CD4-positive, alpha-beta T cell treated with Interferon gamma for 1 hour (primary cell): Measurements from ENCODE around the gene GALNT12.

Experiments used
- DNase-seq: peaks from one replicate; pipeline ENCODE4 v3.0.0-alpha.2; 2020

GALNT12 gene

GRCh38 chr9:98834386-98834785, 26.9 kb downstream of the GALNT12 start:
- no peak for DNase-seq

- DNase-seq: no peak
Observed at GRCh38 chr9:98836206-98836605, 28.7 kb downstream of the GALNT12 start.

DNA sequence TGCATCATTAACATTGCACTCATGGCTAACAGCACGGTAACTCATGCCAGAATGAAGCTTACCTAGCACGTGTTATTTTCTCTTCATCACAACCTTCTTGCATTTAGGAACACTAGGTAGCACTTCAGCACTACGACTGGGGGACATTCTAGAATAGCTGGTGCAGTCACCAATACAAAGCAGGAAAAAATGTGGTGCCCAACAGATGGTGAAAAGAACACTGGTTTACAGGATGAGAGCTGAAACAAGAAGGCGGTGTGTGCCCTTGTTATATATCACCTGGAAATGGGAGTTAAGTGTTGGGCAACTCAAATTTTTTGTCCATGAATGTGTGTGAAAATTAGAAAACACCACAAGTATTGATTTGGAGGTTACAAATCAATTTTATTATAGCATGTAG, 30.0 kb downstream of the GALNT12 start:
- no peak for DNase-seq

DNA sequence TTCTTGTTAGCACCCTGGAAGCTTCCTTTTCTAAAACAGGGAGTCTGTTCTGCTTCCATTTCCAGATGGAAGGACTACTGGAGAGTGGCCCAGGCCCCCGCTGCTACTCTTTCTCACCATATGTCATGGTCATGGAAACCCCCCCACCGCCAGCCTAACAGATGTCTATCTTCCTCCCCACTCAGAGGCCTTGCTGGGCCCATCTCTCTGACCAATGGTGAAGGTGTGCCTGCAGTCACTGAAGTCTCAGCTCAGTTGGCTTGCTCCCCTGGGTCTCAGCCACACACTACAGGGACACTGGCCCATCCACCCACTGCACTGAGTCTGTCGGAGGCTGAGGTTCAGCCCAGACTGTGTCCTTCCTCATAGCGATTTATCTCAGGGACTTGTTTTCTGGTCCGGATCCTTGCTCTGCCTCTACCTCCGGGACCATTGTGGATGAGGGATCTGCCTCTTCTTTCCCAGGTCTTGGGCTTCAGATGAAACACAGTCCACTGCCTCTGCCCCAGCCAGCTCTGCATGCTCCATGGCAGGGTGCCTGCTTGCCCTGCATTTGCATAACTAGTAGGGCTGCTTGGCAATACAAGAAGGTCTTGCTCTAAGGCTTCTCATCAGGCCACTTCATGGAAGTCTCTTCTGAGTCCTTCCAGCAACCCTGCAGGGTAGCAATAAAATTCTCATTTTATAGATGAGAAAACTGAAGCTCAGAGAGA, 30.8 kb downstream of the GALNT12 start:
- no peak for DNase-seq

- DNase-seq: no peak
Observed at GRCh38 chr9:98838868-98839565, 31.5 kb downstream of the GALNT12 start.

DNA sequence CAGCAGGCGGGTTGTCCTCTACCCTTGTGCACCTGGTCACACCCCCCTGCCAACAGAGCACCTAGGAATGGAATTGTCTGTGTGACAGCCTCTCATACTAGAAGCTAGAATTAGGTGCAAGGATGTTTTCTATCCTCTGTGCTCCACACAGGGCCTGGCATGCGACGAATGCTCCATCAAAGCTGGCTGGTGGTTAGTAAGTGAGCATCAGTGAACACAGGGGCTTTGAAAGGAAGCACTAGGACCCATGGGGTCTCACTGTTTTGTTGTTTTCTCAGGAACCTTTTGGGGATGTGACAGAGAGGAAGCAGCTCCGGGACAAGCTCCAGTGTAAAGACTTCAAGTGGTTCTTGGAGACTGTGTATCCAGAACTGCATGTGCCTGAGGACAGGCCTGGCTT, 32.3 kb downstream of the GALNT12 start:
- DNase-seq: no peak

GRCh38 chr9:98842510-98842909, 35.0 kb downstream of the GALNT12 start:
- DNase-seq: no peak

GRCh38 chr9:98846081-98846480, 38.6 kb downstream of the GALNT12 start:
- no peak for DNase-seq

- DNase-seq: no peak
Observed at GRCh38 chr9:98846879-98847278, 39.4 kb downstream of the GALNT12 start.

- DNase-seq: peak; percentile 66
Observed at GRCh38 chr9:98848450-98849149, 41.1 kb downstream of the GALNT12 start.

GRCh38 chr9:98849563-98849962, 42.1 kb downstream of the GALNT12 start:
- DNase-seq: no peak

DNA sequence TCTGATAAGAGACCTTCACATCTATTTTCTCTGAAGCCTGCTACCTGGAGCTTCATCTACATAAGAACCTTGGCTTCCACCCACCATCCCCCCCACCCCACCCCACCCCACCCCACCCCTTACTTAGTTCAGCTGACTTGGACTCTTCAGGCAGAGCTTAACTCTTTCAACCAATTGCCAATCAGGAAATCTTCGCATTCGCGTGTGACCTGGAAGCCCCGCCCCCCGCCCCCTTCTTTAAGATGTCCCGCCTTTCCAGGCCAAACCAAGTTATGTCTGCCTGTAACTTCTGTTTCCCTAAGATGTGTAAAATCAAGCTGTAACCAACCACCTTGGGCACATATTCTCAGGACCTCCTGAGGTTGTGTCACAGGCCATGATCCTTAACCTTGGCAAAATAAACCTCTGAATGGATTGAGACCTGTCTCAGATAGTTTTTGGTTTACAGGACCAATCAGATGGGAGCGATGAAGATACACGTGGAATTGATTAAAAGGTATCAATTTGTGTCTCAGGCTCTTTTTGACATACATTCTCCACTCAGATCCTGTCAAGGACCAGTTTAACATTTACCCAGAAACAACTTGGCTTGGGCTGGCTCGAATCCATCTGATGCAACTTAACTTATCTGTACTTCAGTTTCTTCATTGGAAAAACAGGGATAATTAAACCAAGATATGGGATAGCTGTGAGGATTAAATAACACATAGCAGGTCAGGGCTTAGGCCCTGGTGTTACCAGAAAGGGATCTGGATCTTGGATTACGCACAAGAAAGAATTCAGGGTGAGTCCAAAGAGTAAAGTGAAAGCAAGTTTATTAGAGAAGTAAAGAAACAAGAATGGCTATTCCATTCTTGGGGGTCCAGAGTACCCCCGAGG, 43.6 kb downstream of the GALNT12 start:
- no peak for DNase-seq

- DNase-seq: no peak
Observed at GRCh38 chr9:98851730-98852459, 44.4 kb downstream of the GALNT12 start.

- no peak for DNase-seq
Observed at GRCh38 chr9:98852460-98852734, 44.9 kb downstream of the GALNT12 start.

GRCh38 chr9:98852961-98853360, 45.5 kb downstream of the GALNT12 start:
- no peak for DNase-seq

- no peak for DNase-seq
Observed at GRCh38 chr9:98854266-98854665, 46.8 kb downstream of the GALNT12 start.

DNA sequence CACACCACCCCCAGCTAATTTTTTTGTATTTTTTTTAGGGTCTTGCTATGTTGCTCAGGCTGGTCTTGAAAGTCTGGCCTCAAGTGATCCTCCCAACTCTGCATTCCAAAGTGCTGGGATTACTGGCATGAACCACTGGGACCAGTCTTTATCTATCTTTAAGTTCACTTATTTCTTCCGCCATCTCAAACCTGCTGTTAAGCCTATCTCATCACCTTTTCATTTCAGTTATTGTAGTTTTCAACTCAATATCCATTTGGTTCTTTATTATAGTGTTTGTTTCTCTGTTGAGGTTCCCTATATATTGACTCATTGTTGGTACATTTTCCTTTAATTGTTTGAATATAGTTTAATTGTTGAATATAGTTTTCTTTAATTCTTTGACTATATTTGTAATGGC, 48.1 kb downstream of the GALNT12 start:
- DNase-seq: no peak

GRCh38 chr9:98856982-98857381, 49.5 kb downstream of the GALNT12 start:
- no peak for DNase-seq

- no peak for DNase-seq
Observed at GRCh38 chr9:98859941-98860340, 52.5 kb downstream of the GALNT12 start.

GRCh38 chr9:98860871-98861293, 53.4 kb downstream of the GALNT12 start:
- no peak for DNase-seq

DNA sequence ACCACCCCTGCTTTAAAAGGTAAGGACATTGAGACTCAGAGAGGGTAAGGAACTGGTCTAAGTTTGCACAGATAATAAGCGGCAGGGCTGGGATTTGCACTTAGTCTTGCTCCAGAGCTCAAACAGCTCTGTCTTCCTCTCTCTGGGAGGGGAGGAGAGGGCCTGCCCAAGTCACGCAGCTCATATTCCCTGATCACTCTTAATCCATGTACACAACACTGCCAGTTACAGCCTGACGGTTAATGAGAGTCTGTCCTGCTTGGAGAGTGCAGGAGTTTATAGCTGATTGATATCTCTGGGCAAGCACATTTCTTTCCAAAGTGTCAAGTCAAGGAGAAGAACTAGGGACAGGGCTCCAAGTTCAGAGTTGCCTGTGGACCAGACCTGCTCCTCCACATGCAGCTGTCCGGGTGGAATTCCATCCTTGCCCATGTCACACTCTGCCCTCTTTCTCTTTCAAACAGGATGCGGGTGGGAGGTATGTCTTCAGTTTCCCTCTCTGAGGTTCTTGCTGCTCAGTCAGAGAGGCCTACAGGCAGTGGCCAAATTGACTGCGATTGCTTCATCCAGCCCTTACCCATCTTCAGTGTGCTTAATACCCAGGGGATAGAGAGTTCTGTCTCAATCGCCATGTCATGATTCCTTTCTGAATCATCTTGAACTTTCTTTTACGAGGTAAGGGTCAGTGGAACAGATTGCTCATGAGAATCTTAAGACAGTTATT, 54.5 kb downstream of the GALNT12 start:
- DNase-seq: no peak

DNA sequence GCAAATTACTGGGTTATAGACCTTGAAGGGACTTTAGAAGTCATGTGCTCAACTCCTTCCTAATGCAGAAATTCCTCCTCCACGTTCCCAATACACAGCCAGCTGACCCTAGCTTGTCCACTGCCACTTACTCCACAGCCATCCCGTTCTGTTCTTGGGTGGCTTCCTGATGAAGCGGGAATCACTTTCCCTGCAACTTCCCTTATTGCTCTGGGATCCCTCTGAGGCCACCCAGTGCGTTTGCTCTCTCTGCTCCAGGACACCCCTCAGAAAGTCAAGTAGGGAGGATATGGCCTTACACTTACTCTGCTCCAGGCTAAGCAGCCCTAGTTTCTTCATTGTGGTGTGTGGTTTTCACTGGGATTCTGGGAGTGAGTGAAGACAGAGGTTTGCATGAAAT, 55.5 kb downstream of the GALNT12 start:
- no peak for DNase-seq
